Upper lobe of right lung (tissue), 1 donor: Measurements from ENCODE around the gene PRPF31. TPM values are rescaled to one million over a fixed set of nuclear protein-coding genes. Genes with fewer than 3 reads are reported as not detected.

Experiments
- ATAC-seq: fragments of 200-7000 bp; cut with Tn5 transposase; one replicate; pipeline ENCODE4 v1.9.1; 2020; ENCODE audit warnings: mild to moderate bottlenecking, moderate library complexity
- DNase-seq: peaks from one replicate; pipeline ENCODE4 v3.0.0-alpha.2; 2020
- H3K27ac ChIP-seq: fragments of 200-600 bp; one replicate; pipeline ENCODE4 v1.8.0; 2022
- H3K27me3 ChIP-seq: fragments of 200-600 bp; one replicate; pipeline ENCODE4 v1.8.0; 2022; ENCODE audit warnings: mild to moderate bottlenecking
- H3K36me3 ChIP-seq: fragments of 200-600 bp; one replicate; pipeline ENCODE4 v1.8.0; 2022
- H3K4me1 ChIP-seq: fragments of 200-600 bp; one replicate; pipeline ENCODE4 v1.8.0; 2022
- H3K4me3 ChIP-seq: fragments of 200-600 bp; one replicate; pipeline ENCODE4 v1.8.0; 2022; ENCODE audit warnings: mild to moderate bottlenecking
- H3K9me3 ChIP-seq: fragments of 200-600 bp; one replicate; pipeline ENCODE4 v1.8.0; 2022
- CTCF ChIP-seq: fragments of 200-600 bp; IDR thresholded peaks from one replicate; pipeline ENCODE4 v1.8.0; 2022; ENCODE audit warnings: antibody characterized with exemption
- intact Hi-C: fragments of 100-400 bp; cut with DNase I; formaldehyde crosslinking; loops from one replicate; pipeline ENCODE4 v1.11.0; 2022
- total RNA-seq: library from RNA; stranded (reverse); fragmentation: NEBNext Ultra II Directional; extraction: Animal tissue kit (Norgen Biotek cat#: 25700); gene quantifications from one replicate; pipeline ENCODE4 v1.2.1, GENCODE V29; 2021
- donor health status: DM: no; HTN: yes; CAD: no; lungs with severe emphysema.

PRPF31 gene
- total RNA-seq, 1 donor from 2014 or later = 44.9 TPM

GRCh38 chr19:54114340-54115108 lies 1.0 kb upstream of the PRPF31 start:
- peak; percentile 76 for DNase-seq
- Histone ChIP-seq H3K27ac (peak overlapping the region; percentile 90), H3K36me3 (peaks cover 37% of the 10 kb centered on the region), H3K9me3 (no peaks in the 10 kb centered on the region), H3K4me3 (peak overlapping the region; percentile 97), H3K27me3 (no peaks in the 10 kb centered on the region), H3K4me1 (peaks cover 22% of the 10 kb centered on the region)
- intact Hi-C loops = no loop called here
- peak; percentile 62 for ATAC-seq
- TF ChIP-seq CTCF = no peak

GRCh38 chr19:54121259-54121658 lies 5.7 kb downstream of the PRPF31 start:
- no peaks in the 10 kb centered on the region for H3K27me3 ChIP-seq
- TF ChIP-seq CTCF = no peak
- H3K27ac ChIP-seq = no peak overlapping the region
- H3K36me3 ChIP-seq = peaks cover 82% of the 10 kb centered on the region
- H3K9me3 ChIP-seq = no peaks in the 10 kb centered on the region
- no peak for ATAC-seq
- H3K4me1 ChIP-seq = peaks cover 6% of the 10 kb centered on the region
- H3K4me3 ChIP-seq = no peak overlapping the region
- no peak for DNase-seq
- intact Hi-C loops = no loop called here

- DNase-seq (no peak), ATAC-seq (no peak)
- H3K36me3 ChIP-seq = peaks cover 98% of the 10 kb centered on the region
These were observed 8.1 kb downstream of the PRPF31 start for GRCh38 chr19:54123682-54124081.

GRCh38 chr19:54124393-54124792 lies 8.8 kb downstream of the PRPF31 start:
- Histone ChIP-seq H3K4me1 (no peaks in the 10 kb centered on the region), H3K36me3 (peaks cover 98% of the 10 kb centered on the region), H3K9me3 (no peaks in the 10 kb centered on the region), H3K27me3 (no peaks in the 10 kb centered on the region), H3K27ac (no peak overlapping the region), H3K4me3 (no peak overlapping the region)
- TF ChIP-seq CTCF = no peak
- intact Hi-C loops = no loop called here
- ATAC-seq = no peak
- DNase-seq = no peak

More at GRCh38 chr19:54123682-54124081, 8.1 kb downstream of the PRPF31 start:
- TF ChIP-seq CTCF = no peak
- H3K27ac ChIP-seq = no peak overlapping the region
- no peaks in the 10 kb centered on the region for H3K27me3 ChIP-seq
- no peaks in the 10 kb centered on the region for H3K9me3 ChIP-seq
- no peaks in the 10 kb centered on the region for H3K4me1 ChIP-seq
- no peak overlapping the region for H3K4me3 ChIP-seq
- intact Hi-C loops = no loop called here

GRCh38 chr19:54125713-54126112 lies 10.2 kb downstream of the PRPF31 start:
- no peak overlapping the region for H3K27ac ChIP-seq
- no peaks in the 10 kb centered on the region for H3K27me3 ChIP-seq
- no peaks in the 10 kb centered on the region for H3K9me3 ChIP-seq
- intact Hi-C loops = no loop called here
- no peak for TF ChIP-seq CTCF
- no peaks in the 10 kb centered on the region for H3K4me1 ChIP-seq
- H3K36me3 ChIP-seq = peaks cover 92% of the 10 kb centered on the region
- DNase-seq = peak; percentile 51
- no peak overlapping the region for H3K4me3 ChIP-seq
- ATAC-seq = no peak
